GM19372 (cell line): ENCODE measurements around the gene BATF3.

ENCODE experiments used
- ATAC-seq: cut with Tn5 transposase; IDR thresholded peaks from one replicate; pipeline ENCODE4 v1.9.1; 2021; ENCODE audit warnings: mild to moderate bottlenecking, low read depth, moderate library complexity; ENCODE audit not compliant: unreplicated experiment

BATF3 gene

GRCh38 chr1:212638492-212639151, 61.0 kb downstream of the BATF3 start:
- ATAC-seq = no peak

- no peak for ATAC-seq
Measured at GRCh38 chr1:212637902-212638301, 61.7 kb downstream of the BATF3 start.
